HT1080 (cell line): ENCODE data around the gene CCDC178. TPM values are rescaled to one million over a fixed set of nuclear protein-coding genes. Genes with fewer than 3 reads are reported as not detected.

Experiments
- DNase-seq: peaks from one replicate; pipeline ENCODE4 v3.0.0-alpha.2; 2015; ENCODE audit warnings: low read depth
- total RNA-seq: library from RNA; depleted of rRNA; stranded (reverse); fragments of >200 nt; shearing (Covaris generic); gene quantifications from 2 replicates; pipeline ENCODE4 v1.2.3, GENCODE V29; 2014; rRNA removed

CCDC178 gene
- total RNA-seq, 1 experiment from 2014 or later, result not detected

DNA sequence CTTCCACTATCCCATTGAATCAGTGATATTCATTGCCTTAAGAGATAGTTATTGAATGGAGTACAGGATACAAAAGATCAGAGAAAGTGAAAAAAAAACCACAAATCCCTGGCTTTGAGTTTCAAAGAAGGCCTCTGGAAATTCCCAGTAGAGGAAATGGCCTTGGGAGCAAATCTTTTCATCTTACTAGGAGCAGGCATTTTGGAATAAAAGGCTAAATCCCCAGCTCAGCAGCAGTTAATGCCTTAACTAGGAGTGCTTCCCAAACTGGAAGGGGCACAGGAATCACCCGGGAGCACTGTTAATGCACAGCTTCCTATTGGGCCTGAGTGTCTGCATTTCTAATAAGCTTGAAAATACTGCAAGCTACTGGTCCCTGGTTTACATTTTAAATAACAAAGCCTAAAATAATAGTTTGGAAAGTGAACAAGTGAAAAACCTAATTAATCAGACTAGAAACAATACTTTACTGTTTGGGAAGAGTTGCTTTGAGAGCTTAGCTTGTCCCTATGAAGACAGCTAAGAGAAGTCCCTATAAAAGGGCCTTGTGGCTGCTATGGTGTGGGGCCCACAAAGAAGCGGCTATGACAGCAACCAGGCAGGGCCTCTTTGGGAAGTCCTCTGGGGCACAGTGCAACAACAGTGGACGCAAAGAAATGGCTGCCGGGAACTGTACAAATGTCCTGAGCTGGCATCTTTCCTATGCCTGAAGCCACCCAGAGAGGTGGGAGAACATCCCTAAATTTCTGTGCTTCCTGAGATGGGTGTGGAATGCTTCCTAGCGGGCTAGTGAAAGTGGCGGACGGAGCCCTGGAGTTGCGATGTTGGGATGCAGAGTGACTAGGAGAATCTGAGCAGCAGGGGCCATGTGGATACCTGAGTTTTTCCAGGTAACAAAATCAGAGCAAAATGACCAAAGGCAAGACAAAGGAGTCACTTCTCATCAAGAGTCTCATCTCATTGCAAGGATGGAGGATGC, 550.6 kb downstream of the CCDC178 start:
- DNase-seq, result no peak

DNA sequence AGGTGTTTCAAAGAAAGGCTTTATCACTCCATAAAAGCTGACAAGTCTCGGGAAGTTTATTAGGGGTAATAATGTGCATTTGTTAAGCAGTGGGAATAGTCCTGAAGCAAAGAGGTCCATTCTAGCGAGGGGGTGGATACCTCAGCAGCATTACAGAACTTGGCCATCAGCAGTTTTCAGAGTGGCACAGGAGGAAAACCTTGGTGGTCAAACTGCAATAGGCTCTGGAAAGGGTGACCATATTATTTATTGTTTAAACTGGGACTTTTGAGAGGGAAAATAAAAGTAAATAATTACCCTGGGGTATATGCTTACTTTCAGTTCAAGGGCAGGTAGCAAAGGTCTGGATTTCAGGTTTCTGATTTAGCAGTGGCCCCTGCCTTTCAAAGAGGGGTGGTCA, 552.2 kb downstream of the CCDC178 start:
- no peak for DNase-seq

Other genes with a start within 250 kb of the CCDC178 start
- 0.13 TPM in 1 of 2 replicates, not detected in the other for gene ASXL3, start 137.5 kb upstream of the CCDC178 start, total RNA-seq